Gastrocnemius medialis (tissue), 4 donors: Measurements from ENCODE around the gene XIRP1. TPM values are rescaled to one million over a fixed set of nuclear protein-coding genes. Genes with fewer than 3 reads are reported as not detected.

Experiments used
- ATAC-seq, 2 donors: fragments of 150-250 bp; one replicate each; pipeline ENCODE4 v1.9.1; 2016
- DNase-seq, 2 donors: peaks; one replicate each; pipeline ENCODE4 v3.0.0-alpha.2; 2019
- H3K27ac ChIP-seq, 4 donors: fragments of 200-600 bp; sonication (generic); 1 replicate in 1 of 4; 2 replicates in 3 of 4; pipeline ENCODE4 v1.5.1; 2016 to 2018; ENCODE audit warnings: mild to moderate bottlenecking in 2 of 4, moderate library complexity in 1 of 4
- H3K27me3 ChIP-seq, 3 donors: fragments of 200-600 bp; sonication (generic) in 2 of 3; 1 replicate in 1 of 3; 2 replicates in 2 of 3; pipeline versions ENCODE4 v1.5.1 to v1.6.0; 2016 to 2019; ENCODE audit warnings: mild to moderate bottlenecking in 1 of 3, moderate library complexity in 1 of 3
- H3K36me3 ChIP-seq, 2 donors: fragments of 200-600 bp; sonication (generic) in 1 of 2; one replicate each; pipeline ENCODE4 v1.5.1; 2017 to 2018
- H3K4me1 ChIP-seq, 2 donors: fragments of 200-600 bp; sonication (generic) in 1 of 2; one replicate each; pipeline ENCODE4 v1.5.1; 2016 to 2017; ENCODE audit warnings: mild to moderate bottlenecking in 2 of 2
- H3K4me3 ChIP-seq, 4 donors: fragments of 200-600 bp; sonication (generic) in 3 of 4; 1 replicate in 1 of 4; 2 replicates in 3 of 4; pipeline ENCODE4 v1.5.1; 2016 to 2019; ENCODE audit warnings: mild to moderate bottlenecking in 2 of 4
- H3K9me3 ChIP-seq, 3 donors: fragments of 200-600 bp; sonication (generic) in 2 of 3; 1 replicate in 1 of 3; 2 replicates in 2 of 3; pipeline ENCODE4 v1.5.1; 2016 to 2019
- POLR2A ChIP-seq, 2 donors: fragments of 450-650 bp; IDR thresholded peaks; one replicate each; pipeline ENCODE4 v1.6.1; 2017; ENCODE audit warnings: antibody characterized with exemption in 2 of 2, mild to moderate bottlenecking in 2 of 2, moderate library complexity in 2 of 2
- in situ Hi-C, 4 donors: fragments of 200-750 bp; cut with MboI; loops; one replicate each; pipeline versions ENCODE4 v1.15.0 to v1.8.0; 2017; ENCODE audit warnings: low sequenced_read_pairs in 4 of 4
- intact Hi-C: fragments of 100-400 bp; cut with DNase I; formaldehyde crosslinking; loops from one replicate; pipeline ENCODE4 v1.15.1; 2023; ENCODE audit warnings: low total_unique reads
- total RNA-seq, 4 donors: library from RNA; depleted of rRNA; stranded (reverse); fragments of >200 nt; gene quantifications; one replicate each; pipeline versions ENCODE4 v1.1.0 to v1.2.3, GENCODE V29; 2016
- TF ChIP-seq, protein P1 (sequence below), 5 experiments: fragments of 450-650 bp in 3 of 5; fragments of 200-600 bp in 2 of 5; sonication (generic) in 2 of 5; IDR thresholded peaks in 4 of 5; conservative IDR thresholded peaks in 1 of 5; 1 replicate in 4 of 5; 2 replicates in 1 of 5; pipeline ENCODE4 v1.5.1; 2016 to 2019; ENCODE audit warnings: antibody characterized with exemption in 5 of 5, mild to moderate bottlenecking in 3 of 5, moderate library complexity in 3 of 5

XIRP1 gene
- total RNA-seq, 4 donors from 2014 or later: 52.4 to 329 (median 128) TPM

DNA sequence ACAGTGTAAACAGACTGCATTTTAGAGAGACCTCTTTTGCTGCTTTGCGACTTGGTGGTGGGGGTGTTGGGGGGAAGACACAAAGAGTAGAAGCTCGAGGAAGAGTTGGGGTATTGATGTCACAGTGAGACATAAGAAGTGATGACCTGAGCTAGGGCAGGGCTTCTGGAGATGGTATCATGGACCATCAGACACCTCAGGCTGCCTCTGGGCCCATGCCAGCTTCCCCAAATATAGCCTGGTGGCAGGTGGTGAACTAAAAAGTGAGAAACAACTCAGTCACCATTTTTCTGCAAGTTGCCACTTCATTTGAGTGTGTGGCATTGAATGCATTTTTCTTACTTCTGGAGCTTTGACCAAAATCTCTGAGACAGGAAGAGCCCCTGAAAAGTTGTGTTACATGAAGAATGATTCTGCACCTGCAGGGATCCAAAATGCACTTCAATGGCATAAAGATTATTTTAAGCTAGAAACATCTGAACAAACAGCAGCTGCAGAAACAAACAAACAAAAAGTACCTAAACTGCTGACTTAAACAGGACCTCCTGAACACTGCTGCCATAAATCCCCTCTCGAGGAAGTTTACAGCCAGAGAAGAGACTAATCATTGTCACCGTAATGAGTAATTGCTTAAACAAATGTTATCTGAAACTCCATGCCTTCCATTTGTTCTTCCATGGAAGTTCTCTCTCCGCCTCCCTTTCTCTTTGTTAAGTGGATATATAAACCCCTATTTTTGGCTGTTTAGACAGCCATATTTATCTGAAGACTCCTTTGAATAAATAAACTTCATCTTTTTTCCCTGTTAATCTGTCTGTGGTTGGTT lies 15.2 kb upstream of the XIRP1 start:
- H3K4me1 ChIP-seq: peaks cover 9 to 15% of the 10 kb centered on the region in 2 donors
- intact Hi-C loops (loop anchor here (1.0 to 5.0 kb wide), 3 partner anchors 53 to 81 kb away; no protein-coding TSS in a partner anchor), in situ Hi-C loops (no loop called here)
- peak overlapping the region; percentile 11 to 58 (median 50) for H3K27ac ChIP-seq
- no peak overlapping the region for H3K4me3 ChIP-seq
- no peaks in the 10 kb centered on the region for H3K27me3 ChIP-seq
- DNase-seq (no peak), ATAC-seq (no peak)
- TF ChIP-seq, protein P1, sequence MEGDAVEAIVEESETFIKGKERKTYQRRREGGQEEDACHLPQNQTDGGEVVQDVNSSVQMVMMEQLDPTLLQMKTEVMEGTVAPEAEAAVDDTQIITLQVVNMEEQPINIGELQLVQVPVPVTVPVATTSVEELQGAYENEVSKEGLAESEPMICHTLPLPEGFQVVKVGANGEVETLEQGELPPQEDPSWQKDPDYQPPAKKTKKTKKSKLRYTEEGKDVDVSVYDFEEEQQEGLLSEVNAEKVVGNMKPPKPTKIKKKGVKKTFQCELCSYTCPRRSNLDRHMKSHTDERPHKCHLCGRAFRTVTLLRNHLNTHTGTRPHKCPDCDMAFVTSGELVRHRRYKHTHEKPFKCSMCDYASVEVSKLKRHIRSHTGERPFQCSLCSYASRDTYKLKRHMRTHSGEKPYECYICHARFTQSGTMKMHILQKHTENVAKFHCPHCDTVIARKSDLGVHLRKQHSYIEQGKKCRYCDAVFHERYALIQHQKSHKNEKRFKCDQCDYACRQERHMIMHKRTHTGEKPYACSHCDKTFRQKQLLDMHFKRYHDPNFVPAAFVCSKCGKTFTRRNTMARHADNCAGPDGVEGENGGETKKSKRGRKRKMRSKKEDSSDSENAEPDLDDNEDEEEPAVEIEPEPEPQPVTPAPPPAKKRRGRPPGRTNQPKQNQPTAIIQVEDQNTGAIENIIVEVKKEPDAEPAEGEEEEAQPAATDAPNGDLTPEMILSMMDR (IDR thresholded peaks at IDR 0.05 in 4 of 5, conservative IDR thresholded peaks at IDR 0.05 in 1 of 5): no peak
- no peak for TF ChIP-seq POLR2A (IDR thresholded peaks at IDR 0.05)
- no peaks in the 10 kb centered on the region for H3K9me3 ChIP-seq
- no peaks in the 10 kb centered on the region for H3K36me3 ChIP-seq

DNA sequence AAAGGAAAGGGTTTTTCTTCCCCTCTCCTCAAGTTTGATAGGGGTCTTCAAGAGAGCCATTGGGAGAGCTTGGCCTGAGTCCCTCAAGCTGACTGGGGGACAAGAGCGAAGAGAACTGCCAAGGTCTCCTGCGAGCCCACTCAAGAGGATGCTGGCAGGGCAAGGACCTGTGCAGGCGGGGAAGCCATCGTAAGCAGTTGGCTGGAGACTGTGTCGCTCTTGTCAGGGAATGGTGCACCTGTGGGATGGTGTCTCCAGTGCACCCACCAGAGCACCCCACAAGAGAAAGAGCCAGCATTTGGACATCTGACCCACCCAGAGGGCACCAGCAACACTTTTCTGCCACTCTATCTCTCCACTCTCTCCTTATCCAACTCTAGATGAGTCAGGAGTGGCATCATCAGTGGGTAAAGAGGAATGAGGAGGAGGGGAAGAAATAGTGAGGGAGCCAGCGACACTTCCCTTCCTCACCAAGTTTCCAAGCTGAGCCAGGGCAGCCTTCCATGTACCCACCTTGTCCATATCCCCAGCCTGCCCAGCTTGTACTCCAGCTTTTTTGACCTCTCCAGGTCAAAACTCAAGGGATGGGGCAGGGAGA lies 13.6 kb upstream of the XIRP1 start:
- Histone ChIP-seq H3K4me1 (peaks cover 9 to 15% of the 10 kb centered on the region in 2 donors), H3K27me3 (no peaks in the 10 kb centered on the region), H3K36me3 (no peaks in the 10 kb centered on the region), H3K27ac (no peak overlapping the region), H3K4me3 (no peak overlapping the region), H3K9me3 (no peaks in the 10 kb centered on the region)
- TF ChIP-seq, protein P1 (IDR thresholded peaks at IDR 0.05 in 4 of 5, conservative IDR thresholded peaks at IDR 0.05 in 1 of 5): no peak
- TF ChIP-seq POLR2A (IDR thresholded peaks at IDR 0.05): no peak
- intact Hi-C loops: loop anchor here (5.0 kb wide), 1 partner anchor 79 kb away; no protein-coding TSS in a partner anchor
- in situ Hi-C loops: no loop called here
- DNase-seq (no peak), ATAC-seq (no peak)

DNA sequence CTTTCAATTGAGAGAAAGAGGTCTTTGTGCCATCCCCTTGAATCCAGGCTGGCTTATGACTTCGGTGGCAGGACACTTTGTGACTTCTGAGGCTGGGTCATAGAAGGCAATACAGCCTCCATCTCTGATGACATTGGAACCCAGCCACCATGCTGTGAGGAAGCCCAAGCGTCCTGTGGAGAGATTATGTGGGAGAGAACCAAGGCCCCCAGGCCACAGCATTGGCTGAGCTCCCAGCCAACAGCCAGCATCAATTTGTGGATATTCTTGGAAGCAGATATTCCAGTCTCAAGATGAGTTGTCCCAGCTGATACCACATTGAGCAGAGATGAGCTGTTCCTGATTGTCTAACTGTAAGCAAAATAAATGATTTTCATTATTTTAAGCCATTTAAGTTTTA lies 12.7 kb upstream of the XIRP1 start:
- intact Hi-C loops (loop anchor here (5.0 kb wide), 1 partner anchor 78 kb away; no protein-coding TSS in a partner anchor), in situ Hi-C loops (no loop called here)
- Histone ChIP-seq H3K4me1 (peaks cover 9 to 15% of the 10 kb centered on the region in 2 donors), H3K27ac (no peak overlapping the region), H3K9me3 (no peaks in the 10 kb centered on the region), H3K36me3 (no peaks in the 10 kb centered on the region), H3K4me3 (no peak overlapping the region), H3K27me3 (no peaks in the 10 kb centered on the region)
- ATAC-seq (no peak), DNase-seq (no peak)
- TF ChIP-seq POLR2A (IDR thresholded peaks at IDR 0.05): no peak
- TF ChIP-seq, protein P1 (IDR thresholded peaks at IDR 0.05 in 4 of 5, conservative IDR thresholded peaks at IDR 0.05 in 1 of 5): no peak

DNA sequence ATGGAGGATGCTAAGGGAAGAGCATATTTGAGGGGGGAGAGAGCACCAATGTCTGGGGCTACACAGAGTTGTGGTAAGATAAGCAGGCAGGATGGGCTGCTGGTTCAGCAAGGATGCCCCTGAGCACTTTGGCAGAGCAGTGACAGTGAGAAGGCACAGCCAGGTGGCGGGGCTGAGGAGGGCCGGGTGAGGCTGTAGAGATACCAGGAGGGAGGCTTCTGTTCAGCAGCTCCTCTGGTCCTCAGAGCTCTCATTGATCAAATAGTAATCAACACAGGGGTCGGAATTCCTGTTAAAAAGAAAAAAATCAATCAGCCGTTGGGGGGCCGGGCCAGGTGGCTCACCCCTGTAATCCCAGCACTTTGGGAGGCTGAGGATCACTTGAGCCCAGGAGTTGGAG lies 11.5 kb upstream of the XIRP1 start:
- intact Hi-C loops: no loop called here
- Histone ChIP-seq H3K9me3 (no peaks in the 10 kb centered on the region), H3K4me1 (peaks cover 9 to 14% of the 10 kb centered on the region in 2 donors), H3K27me3 (no peaks in the 10 kb centered on the region), H3K27ac (no peak overlapping the region), H3K4me3 (no peak overlapping the region), H3K36me3 (no peaks in the 10 kb centered on the region)
- TF ChIP-seq, protein P1 (IDR thresholded peaks at IDR 0.05 in 4 of 5, conservative IDR thresholded peaks at IDR 0.05 in 1 of 5): no peak
- no peak for TF ChIP-seq POLR2A (IDR thresholded peaks at IDR 0.05)
- ATAC-seq: no peak
- in situ Hi-C loops: no loop called here
- DNase-seq: no peak
